Nephron (organoid): ENCODE measurements around the gene RAB3A.
A peak's percentile ranks its signal among the peaks of the same experiment; 100 is the strongest.

Experiments used
- H3K27ac Mint-ChIP-seq, 3 experiments: 2 replicates each; pipeline ENCODE4 v1.8.0; 2020; ENCODE audit warnings: mixed read lengths in 3 of 3, mild to moderate bottlenecking in 2 of 3, moderate library complexity in 1 of 3
- H3K27me3 Mint-ChIP-seq: 2 replicates; pipeline ENCODE4 v1.8.0; 2021; ENCODE audit warnings: low read depth, mild to moderate bottlenecking, moderate library complexity, mixed read lengths
- H3K36me3 Mint-ChIP-seq: 2 replicates; pipeline ENCODE4 v1.8.0; 2020; ENCODE audit warnings: low read depth, mixed read lengths
- H3K4me1 Mint-ChIP-seq: 2 replicates; pipeline ENCODE4 v1.8.0; 2020; ENCODE audit warnings: mixed read lengths
- H3K4me3 Mint-ChIP-seq, 3 experiments: 2 replicates each; pipeline ENCODE4 v1.8.0; 2020; ENCODE audit warnings: mild to moderate bottlenecking in 3 of 3, mixed read lengths in 3 of 3, moderate library complexity in 2 of 3
- H3K9me3 Mint-ChIP-seq: 2 replicates; pipeline ENCODE4 v1.8.0; 2020; ENCODE audit warnings: mixed read lengths
- TF ChIP-seq, protein P1 (sequence below), 3 experiments: fragments of 200-600 bp; sonication (generic); IDR thresholded peaks; one replicate each; pipeline ENCODE4 v1.5.0; 2021; ENCODE audit warnings: antibody characterized with exemption in 3 of 3; ENCODE audit not compliant: unreplicated experiment in 3 of 3

Gene RAB3A, protein sequence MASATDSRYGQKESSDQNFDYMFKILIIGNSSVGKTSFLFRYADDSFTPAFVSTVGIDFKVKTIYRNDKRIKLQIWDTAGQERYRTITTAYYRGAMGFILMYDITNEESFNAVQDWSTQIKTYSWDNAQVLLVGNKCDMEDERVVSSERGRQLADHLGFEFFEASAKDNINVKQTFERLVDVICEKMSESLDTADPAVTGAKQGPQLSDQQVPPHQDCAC

DNA sequence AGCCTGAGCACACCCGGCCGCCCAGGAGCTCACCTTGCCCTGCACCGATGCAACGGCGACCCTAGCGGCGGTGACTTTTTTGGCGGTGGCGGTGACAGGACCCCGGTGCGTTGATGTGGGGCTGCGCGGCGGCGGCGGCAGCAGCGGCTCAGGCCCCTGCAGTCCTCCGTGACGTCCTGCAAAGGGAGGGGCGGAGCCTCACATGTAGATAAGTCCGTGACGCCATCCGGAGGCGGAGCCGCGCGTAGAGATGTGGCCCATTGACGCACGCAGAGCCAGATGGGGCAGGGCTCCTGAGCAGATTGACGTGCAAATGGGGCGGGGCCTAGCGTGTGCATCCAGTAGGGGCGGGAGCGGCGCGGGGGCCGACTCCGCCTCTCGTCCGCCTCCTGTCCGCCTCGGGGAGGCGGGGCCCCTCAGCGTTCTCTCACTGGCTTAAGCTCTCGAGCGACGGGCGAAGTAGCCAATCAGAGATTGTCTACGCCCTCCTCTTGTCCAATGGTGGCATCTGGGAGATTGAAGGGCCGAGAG lies at the start of gene RAB3A:
TSS of gene RAB3A (minus strand) at position 180 of the 531 bp plus-strand sequence. CDS start 1,302 bp downstream, outside the sequence.
- Mint-ChIP-seq H3K4me3 (peak within 1 kb of the TSS; percentile 87 to 91 (median 88)), H3K27me3 (peaks cover 7% of the 10 kb centered on the region), H3K9me3 (no peaks in the 10 kb centered on the region), H3K27ac (peak within 1 kb of the TSS; percentile 90 to 98 (median 94)), H3K36me3 (peaks cover 5% of the 10 kb centered on the region), H3K4me1 (peaks cover 26% of the 10 kb centered on the region)
- TF ChIP-seq, protein P1, sequence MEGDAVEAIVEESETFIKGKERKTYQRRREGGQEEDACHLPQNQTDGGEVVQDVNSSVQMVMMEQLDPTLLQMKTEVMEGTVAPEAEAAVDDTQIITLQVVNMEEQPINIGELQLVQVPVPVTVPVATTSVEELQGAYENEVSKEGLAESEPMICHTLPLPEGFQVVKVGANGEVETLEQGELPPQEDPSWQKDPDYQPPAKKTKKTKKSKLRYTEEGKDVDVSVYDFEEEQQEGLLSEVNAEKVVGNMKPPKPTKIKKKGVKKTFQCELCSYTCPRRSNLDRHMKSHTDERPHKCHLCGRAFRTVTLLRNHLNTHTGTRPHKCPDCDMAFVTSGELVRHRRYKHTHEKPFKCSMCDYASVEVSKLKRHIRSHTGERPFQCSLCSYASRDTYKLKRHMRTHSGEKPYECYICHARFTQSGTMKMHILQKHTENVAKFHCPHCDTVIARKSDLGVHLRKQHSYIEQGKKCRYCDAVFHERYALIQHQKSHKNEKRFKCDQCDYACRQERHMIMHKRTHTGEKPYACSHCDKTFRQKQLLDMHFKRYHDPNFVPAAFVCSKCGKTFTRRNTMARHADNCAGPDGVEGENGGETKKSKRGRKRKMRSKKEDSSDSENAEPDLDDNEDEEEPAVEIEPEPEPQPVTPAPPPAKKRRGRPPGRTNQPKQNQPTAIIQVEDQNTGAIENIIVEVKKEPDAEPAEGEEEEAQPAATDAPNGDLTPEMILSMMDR (IDR thresholded peaks at IDR 0.05; ENCODE audit: unreplicated experiment in 3 of 3) = no peak

DNA sequence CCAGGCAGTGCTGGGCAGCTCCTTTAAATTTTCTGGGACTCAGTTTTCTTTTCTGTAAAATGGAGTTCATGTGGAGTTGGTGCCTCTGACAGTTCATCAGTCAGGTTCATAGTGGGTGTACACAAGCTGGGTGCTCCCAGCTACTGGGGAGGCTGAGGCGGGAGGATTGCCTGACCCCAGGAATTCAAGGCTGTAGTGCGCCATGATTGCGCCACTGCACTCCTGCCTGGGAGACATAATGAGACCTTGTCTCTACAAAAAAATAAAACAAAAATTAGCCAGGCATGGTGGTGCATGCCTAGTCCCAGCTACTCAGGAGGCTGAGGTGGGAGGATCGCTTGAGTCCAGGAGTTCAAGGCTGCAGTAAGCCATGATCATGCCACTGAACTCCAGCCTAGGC lies 49.3 kb upstream of the RAB3A start:
- Mint-ChIP-seq H3K36me3 (no peaks in the 10 kb centered on the region), H3K4me3 (no peak overlapping the region), H3K9me3 (no peaks in the 10 kb centered on the region), H3K4me1 (no peaks in the 10 kb centered on the region), H3K27ac (no peak overlapping the region), H3K27me3 (peaks cover 45% of the 10 kb centered on the region)
- TF ChIP-seq, protein P1 (IDR thresholded peaks at IDR 0.05; ENCODE audit: unreplicated experiment in 3 of 3) = no peak

GRCh38 chr19:18252370-18252717 lies 48.5 kb upstream of the RAB3A start:
- TF ChIP-seq, protein P1 (IDR thresholded peaks at IDR 0.05; ENCODE audit: unreplicated experiment in 3 of 3) = no peak
- peaks cover 47% of the 10 kb centered on the region for H3K27me3 Mint-ChIP-seq
- H3K27ac Mint-ChIP-seq = no peak overlapping the region
- H3K4me1 Mint-ChIP-seq = no peaks in the 10 kb centered on the region
- H3K4me3 Mint-ChIP-seq = no peak overlapping the region
- H3K36me3 Mint-ChIP-seq = no peaks in the 10 kb centered on the region
- no peaks in the 10 kb centered on the region for H3K9me3 Mint-ChIP-seq

GRCh38 chr19:18251587-18252369 lies 47.9 kb upstream of the RAB3A start:
- no peaks in the 10 kb centered on the region for H3K36me3 Mint-ChIP-seq
- TF ChIP-seq, protein P1 (IDR thresholded peaks at IDR 0.05; ENCODE audit: unreplicated experiment in 3 of 3) = peak; percentile 87 to 90 (median 87)
- peak overlapping the region in 1 of 3 experiments; percentile 54 for H3K27ac Mint-ChIP-seq
- no peak overlapping the region for H3K4me3 Mint-ChIP-seq
- H3K4me1 Mint-ChIP-seq = no peaks in the 10 kb centered on the region
- H3K27me3 Mint-ChIP-seq = peaks cover 47% of the 10 kb centered on the region
- no peaks in the 10 kb centered on the region for H3K9me3 Mint-ChIP-seq

- no peak overlapping the region for H3K4me3 Mint-ChIP-seq
- peaks cover 41% of the 10 kb centered on the region for H3K27me3 Mint-ChIP-seq
- TF ChIP-seq, protein P1 (IDR thresholded peaks at IDR 0.05; ENCODE audit: unreplicated experiment in 3 of 3) = no peak
- no peaks in the 10 kb centered on the region for H3K4me1 Mint-ChIP-seq
- no peak overlapping the region for H3K27ac Mint-ChIP-seq
- H3K36me3 Mint-ChIP-seq = no peaks in the 10 kb centered on the region
- H3K9me3 Mint-ChIP-seq = no peaks in the 10 kb centered on the region
Observed at GRCh38 chr19:18249834-18250233, 46.0 kb upstream of the RAB3A start.
